A673 (cell line): ENCODE results near the gene FGF1.

Experiments used
- CTCF ChIP-seq: fragments of 300-800, 200-600 bp; sonication (generic); conservative IDR thresholded peaks from 2 replicates; pipeline ENCODE4 v1.5.1; 2017; ENCODE audit warnings: low read depth, mild to moderate bottlenecking, antibody characterized with exemption, low read length, moderate library complexity, mixed read lengths
- EZH2 ChIP-seq: fragments of 200-600 bp; sonication (generic); IDR thresholded peaks from 2 replicates; pipeline ENCODE4 v1.6.1; 2017; ENCODE audit warnings: borderline replicate concordance, low read depth, mild to moderate bottlenecking, mixed read lengths, antibody characterized with exemption, low read length; ENCODE audit not compliant: poor library complexity, severe bottlenecking

GRCh38 chr5:142643634-142644033, 42.3 kb downstream of the FGF1 start:
- TF ChIP-seq CTCF (no peak), EZH2 (no peak)
